Subcutaneous adipose tissue (tissue), 4 donors: ENCODE data around the gene APOBEC2. TPM values are rescaled to one million over a fixed set of nuclear protein-coding genes. Genes with fewer than 3 reads are reported as not detected.

ENCODE experiments used
- total RNA-seq, 4 donors: library from RNA; depleted of rRNA; stranded (reverse); fragments of >200 nt; gene quantifications; one replicate each; pipeline ENCODE4 v1.1.0, GENCODE V29; 2016
- TF ChIP-seq, protein P1 (sequence below): fragments of 450-650 bp; IDR thresholded peaks from one replicate; pipeline ENCODE4 v1.5.1; 2016; ENCODE audit warnings: low read depth, mild to moderate bottlenecking, control low read depth, antibody characterized with exemption, moderate library complexity

The APOBEC2 gene
- not detected for total RNA-seq

DNA sequence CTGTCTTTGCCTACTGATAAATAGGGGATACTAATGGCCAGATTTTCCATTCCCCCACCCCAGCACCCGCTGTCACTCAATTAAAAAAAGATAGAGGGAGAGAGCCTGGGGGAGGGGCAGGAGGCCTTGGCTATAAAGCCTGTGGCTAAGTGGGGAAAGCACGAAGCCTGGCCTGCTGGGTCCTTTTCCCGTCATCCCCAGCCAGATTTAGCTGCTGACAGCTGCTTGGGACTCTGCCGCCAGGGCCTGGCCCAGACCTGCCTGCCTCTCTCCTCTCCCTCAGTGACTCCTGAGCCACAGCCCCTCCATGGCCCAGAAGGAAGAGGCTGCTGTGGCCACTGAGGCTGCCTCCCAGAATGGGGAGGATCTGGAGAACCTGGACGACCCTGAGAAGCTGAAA is at the start of gene APOBEC2:
APOBEC2 (plus strand) TSS at position 162 of the 400 bp plus-strand sequence; CDS start at position 308, 146 bp downstream.
- TF ChIP-seq, protein P1, sequence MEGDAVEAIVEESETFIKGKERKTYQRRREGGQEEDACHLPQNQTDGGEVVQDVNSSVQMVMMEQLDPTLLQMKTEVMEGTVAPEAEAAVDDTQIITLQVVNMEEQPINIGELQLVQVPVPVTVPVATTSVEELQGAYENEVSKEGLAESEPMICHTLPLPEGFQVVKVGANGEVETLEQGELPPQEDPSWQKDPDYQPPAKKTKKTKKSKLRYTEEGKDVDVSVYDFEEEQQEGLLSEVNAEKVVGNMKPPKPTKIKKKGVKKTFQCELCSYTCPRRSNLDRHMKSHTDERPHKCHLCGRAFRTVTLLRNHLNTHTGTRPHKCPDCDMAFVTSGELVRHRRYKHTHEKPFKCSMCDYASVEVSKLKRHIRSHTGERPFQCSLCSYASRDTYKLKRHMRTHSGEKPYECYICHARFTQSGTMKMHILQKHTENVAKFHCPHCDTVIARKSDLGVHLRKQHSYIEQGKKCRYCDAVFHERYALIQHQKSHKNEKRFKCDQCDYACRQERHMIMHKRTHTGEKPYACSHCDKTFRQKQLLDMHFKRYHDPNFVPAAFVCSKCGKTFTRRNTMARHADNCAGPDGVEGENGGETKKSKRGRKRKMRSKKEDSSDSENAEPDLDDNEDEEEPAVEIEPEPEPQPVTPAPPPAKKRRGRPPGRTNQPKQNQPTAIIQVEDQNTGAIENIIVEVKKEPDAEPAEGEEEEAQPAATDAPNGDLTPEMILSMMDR, result no peak

DNA sequence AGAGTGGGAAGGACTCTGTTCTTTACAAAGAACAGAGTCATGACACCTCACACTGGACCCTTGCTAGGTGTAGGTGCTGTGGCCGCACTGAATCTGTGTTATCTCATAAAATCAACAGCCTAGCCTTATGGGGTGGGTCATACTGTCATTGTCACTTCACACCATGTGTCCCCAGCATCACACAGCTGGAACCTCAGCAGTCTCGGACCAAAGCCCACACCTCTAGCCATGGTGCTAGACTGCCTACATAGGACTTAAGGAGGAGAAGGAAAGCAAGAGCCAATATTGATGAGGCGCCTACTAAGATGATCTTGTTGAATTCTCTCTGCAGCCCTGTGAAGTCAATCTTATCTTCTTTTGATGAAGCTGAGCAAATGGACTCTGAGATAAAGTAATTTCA is 45.0 kb upstream of the APOBEC2 start:
- TF ChIP-seq, protein P1, result no peak

DNA sequence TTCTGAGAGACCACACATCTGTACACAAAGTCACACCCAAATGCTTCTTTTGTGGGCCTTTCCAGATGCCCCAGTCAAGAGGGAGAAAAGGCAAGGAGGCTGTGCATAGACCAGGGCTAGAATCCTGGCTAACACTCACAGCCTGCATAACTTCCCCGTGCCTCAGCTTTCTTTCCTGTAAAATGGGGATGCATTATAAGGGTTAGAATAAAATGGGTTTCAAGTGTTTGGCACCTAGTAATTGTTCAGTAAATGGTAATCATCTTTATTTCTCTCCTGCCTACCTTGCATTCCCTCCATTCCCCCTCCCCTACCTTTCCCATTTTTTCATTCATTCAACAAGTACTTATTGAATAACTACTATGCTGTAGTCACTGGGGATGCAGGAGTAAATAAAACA is 43.3 kb upstream of the APOBEC2 start:
- TF ChIP-seq, protein P1, result no peak

DNA sequence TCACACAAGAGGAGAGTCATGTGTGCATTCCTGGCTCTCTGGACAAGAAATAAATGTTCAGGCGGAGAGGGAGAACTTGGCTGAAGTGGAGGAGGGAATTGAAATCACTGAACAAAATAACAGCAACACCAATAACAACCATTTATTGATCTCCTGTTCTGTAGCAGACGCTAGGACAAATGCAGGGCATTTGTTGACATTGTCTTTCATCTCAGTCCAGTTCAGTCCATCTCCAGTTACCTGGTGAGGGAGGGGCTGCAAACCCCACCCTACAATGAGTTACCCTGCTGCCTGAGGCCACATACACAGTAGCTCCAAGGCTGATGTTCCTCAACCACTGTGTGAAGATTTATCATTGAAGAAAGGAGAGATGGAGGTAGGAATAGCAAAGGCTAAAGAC is 41.3 kb upstream of the APOBEC2 start:
- TF ChIP-seq, protein P1, result no peak

DNA sequence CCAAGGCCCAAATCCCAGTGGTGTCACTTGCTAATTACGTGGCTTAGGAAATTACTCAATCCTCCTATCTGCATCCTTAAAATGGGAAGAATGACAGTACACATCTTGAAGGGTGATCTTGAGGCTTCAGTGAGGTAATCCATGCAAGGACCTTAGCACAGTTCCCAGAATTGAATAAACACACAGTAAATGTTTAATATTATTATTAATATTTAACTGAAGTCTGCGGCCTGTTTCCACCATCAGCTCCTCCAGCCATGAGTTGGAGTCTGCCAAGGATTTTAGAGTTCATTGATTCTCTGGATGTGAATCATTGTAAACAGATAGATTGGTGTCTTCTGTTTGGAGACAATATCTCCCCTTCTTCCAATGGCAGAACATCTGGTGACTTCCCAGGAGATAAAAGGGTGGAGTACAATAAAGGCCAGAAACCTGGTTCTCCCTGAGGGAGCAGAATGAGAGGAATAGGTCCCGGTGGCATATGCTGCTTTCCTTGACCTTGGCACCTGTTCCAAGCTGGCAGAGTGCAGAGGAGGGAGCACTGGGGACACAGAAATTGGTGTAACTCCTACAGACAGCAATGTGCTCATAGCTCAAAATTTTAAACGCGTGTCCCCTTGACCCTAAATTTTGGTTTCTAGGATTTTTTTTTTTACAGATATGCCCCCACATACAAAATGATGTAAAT is 39.4 kb upstream of the APOBEC2 start:
- TF ChIP-seq, protein P1, result no peak

DNA sequence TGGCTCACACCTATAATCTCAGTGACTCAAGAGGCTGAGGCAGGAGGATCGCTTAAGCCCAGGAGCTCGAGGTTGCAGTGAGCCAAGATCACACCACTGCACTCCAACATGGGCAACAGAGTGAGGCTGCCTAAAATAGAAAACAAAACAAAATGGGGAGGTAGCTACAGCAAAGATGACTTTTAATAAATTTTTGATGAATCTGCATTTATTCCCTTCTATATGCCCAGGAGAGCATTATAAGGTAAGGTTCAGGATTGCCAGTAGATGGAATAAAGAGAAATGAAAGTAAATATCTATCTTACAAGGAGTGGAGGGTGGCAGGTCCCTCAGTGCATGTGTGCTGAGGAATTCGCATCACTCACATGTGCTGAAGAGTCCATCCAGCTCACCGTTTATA is 38.2 kb upstream of the APOBEC2 start:
- TF ChIP-seq, protein P1, result no peak

DNA sequence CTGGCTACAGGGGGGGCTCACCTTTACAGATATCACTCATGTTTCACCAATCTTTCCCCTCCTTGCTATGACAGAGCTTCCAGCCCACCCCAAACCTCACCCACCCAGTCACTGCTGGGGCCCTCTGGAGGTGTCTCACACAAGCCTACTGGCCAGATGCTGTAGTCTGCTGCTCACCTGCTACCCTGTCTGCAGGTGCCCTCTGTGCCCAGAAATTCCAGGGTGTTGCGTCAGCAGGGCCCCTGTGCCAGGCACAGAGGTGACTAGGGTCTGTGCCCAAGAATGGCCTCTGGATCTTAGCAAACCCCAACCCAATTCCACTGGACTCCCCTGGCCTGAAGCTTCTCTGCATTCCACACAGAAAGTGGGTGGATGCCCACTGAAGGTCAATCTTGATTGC is 35.3 kb upstream of the APOBEC2 start:
- TF ChIP-seq, protein P1, result no peak
